NCI-H1694 (cell line): ENCODE results near the gene TRIM71.
"Not testable (repeated sequence)": the region's sequence is repeated elsewhere in the genome, so short reads cannot be mapped to it uniquely, and the experiment has no call there.

Experiments used
- DNase-seq: peaks from one replicate; lab custom pipeline; 2025; lab: John Stamatoyannopoulos, UW

TRIM71 gene

GRCh38 chr3:32817558-32818228, at the start of gene TRIM71:
Gene TRIM71, plus strand, starts transcription at chr3:32817997. Its CDS starts 84 bp downstream, at chr3:32818081.
- no peak for DNase-seq

- no peak for DNase-seq
These were observed 39.4 kb upstream of the TRIM71 start for GRCh38 chr3:32778389-32778788.

- DNase-seq: no peak
These were observed 37.6 kb upstream of the TRIM71 start for GRCh38 chr3:32780071-32780734.

DNA sequence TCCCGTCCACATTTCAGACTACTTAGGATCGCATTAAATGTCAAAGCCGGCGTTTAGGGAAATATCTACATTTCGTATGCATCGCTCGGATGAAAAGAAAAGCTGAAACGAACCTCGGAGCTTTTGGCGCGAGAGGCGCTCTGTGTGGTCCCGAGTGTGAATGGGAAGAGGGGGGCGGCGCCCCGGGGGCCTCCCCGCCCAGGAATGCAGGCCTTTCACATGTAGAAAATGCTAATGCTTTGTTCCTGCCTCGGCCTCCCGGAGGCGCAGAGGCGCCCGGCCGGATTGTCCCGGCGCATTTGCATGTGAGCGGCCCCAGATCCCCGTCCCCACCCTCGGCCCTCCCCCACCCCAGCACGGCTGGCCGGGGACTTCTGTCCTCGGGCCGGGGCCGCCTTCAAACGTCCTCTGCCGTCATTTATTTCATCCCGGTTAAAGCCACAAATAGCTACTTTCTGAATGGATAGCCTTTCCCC, 37.0 kb upstream of the TRIM71 start:
- no peak for DNase-seq

- DNase-seq: peak; percentile 18
These were observed 36.4 kb upstream of the TRIM71 start for GRCh38 chr3:32781211-32781968.

DNA sequence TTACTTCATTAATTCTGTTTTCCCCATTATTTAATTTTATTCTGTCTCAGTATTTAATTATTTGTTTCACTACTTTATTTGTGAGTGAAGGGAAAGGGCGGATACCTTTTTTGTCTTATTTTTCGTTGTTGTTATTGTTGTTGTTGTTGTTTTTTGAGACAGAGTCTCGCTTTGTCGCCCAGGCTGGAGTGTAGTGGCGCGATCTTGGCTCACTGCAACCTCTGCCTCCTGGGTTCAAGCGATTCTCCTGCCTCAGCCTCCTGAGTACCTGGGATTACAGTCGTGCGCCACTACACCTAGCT, 35.9 kb upstream of the TRIM71 start:
- not testable (repeated sequence) for DNase-seq

DNA sequence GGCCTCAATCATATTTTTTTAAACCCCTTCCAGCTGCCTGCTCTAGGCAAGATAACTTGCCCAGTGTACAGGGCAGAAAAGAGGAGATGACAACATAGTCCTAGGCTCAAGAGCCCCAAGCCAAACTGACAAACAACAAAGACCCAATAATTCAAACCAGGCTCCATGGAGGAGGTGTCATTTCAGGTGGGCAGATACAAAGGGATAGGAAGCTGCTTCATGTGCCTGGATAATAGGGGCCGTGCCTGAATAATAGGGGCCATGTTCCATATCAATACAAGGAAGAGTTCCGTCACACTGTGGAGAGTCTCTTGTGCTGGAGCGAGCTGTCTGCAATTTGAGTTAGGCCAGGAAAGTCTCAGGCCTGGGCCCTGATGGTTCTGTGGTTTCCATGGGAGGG, 35.4 kb upstream of the TRIM71 start:
- DNase-seq: no peak

- no peak for DNase-seq
These were observed 26.0 kb upstream of the TRIM71 start for GRCh38 chr3:32791833-32792232.

GRCh38 chr3:32794487-32795308, 23.1 kb upstream of the TRIM71 start:
- no peak for DNase-seq

- not testable (repeated sequence) for DNase-seq
These were observed 21.3 kb upstream of the TRIM71 start for GRCh38 chr3:32796384-32796950.

GRCh38 chr3:32797776-32798175, 20.0 kb upstream of the TRIM71 start:
- DNase-seq: no peak

- DNase-seq: not testable (repeated sequence)
These were observed 16.4 kb upstream of the TRIM71 start for GRCh38 chr3:32801440-32801839.

- DNase-seq: no peak
These were observed 4.6 kb upstream of the TRIM71 start for GRCh38 chr3:32813180-32813579.

GRCh38 chr3:32814361-32814760, 3.4 kb upstream of the TRIM71 start:
- no peak for DNase-seq

DNA sequence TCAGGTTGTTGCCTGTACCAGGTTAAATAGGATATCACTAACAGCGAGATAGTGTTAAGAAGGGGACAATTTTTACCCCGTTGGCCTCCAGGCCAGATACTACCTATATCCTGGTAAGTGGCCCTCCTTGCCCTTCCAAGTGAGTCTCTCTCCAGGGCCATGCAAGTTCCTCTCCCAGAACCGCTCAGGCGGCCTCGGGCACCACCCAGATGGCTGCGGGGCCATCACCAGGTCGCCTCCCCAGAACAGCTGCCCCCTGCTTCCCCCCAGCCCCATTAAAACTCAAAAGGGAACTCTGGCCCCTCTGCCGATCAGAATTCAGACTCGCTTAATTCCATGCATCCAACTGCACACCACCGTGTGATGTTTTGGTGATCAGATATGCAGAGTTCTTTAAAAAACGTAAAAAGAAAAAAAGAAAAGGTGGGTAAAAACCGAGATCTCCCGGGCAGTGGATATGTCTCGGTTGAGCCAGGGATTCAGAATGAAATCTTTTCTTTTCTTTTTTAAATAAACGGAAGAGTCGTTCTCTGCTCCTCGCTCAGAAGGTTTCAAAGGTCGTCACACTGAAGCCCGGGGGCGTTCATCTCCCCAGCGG, 1.9 kb upstream of the TRIM71 start:
- DNase-seq: no peak

GRCh38 chr3:32816439-32817256, 1.1 kb upstream of the TRIM71 start:
- DNase-seq: no peak

DNA sequence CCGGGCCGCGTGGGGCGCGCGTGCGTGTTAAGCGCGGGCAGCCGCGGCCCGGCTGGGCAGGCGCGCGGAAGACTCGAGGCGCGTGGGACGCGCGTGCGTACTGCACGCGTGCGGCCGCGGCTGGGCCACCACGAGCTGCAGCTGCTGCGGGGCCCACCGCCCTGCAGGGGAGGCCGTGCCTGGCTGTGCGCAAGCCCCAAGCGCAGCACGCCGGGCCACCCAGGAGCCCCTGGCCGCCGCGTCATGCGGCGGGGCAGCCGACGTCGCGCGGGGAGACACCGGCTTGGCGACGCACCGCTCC, 590 bp upstream of the TRIM71 start:
- no peak for DNase-seq

- DNase-seq: no peak
These were observed 602 bp downstream of the TRIM71 start for GRCh38 chr3:32818229-32818969.

- DNase-seq: no peak
These were observed 1.2 kb downstream of the TRIM71 start for GRCh38 chr3:32818970-32819511.
